ENCODE measurements around the gene PROM1. TPM values are rescaled to one million over a fixed set of nuclear protein-coding genes. Genes with fewer than 3 reads are reported as not detected.

The PROM1 gene, protein sequence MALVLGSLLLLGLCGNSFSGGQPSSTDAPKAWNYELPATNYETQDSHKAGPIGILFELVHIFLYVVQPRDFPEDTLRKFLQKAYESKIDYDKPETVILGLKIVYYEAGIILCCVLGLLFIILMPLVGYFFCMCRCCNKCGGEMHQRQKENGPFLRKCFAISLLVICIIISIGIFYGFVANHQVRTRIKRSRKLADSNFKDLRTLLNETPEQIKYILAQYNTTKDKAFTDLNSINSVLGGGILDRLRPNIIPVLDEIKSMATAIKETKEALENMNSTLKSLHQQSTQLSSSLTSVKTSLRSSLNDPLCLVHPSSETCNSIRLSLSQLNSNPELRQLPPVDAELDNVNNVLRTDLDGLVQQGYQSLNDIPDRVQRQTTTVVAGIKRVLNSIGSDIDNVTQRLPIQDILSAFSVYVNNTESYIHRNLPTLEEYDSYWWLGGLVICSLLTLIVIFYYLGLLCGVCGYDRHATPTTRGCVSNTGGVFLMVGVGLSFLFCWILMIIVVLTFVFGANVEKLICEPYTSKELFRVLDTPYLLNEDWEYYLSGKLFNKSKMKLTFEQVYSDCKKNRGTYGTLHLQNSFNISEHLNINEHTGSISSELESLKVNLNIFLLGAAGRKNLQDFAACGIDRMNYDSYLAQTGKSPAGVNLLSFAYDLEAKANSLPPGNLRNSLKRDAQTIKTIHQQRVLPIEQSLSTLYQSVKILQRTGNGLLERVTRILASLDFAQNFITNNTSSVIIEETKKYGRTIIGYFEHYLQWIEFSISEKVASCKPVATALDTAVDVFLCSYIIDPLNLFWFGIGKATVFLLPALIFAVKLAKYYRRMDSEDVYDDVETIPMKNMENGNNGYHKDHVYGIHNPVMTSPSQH
- total RNA-seq = 1 to 10 TPM in 1 of 2 donors, under 1 TPM in 1; 1.00 to 1.7 TPM

DNA sequence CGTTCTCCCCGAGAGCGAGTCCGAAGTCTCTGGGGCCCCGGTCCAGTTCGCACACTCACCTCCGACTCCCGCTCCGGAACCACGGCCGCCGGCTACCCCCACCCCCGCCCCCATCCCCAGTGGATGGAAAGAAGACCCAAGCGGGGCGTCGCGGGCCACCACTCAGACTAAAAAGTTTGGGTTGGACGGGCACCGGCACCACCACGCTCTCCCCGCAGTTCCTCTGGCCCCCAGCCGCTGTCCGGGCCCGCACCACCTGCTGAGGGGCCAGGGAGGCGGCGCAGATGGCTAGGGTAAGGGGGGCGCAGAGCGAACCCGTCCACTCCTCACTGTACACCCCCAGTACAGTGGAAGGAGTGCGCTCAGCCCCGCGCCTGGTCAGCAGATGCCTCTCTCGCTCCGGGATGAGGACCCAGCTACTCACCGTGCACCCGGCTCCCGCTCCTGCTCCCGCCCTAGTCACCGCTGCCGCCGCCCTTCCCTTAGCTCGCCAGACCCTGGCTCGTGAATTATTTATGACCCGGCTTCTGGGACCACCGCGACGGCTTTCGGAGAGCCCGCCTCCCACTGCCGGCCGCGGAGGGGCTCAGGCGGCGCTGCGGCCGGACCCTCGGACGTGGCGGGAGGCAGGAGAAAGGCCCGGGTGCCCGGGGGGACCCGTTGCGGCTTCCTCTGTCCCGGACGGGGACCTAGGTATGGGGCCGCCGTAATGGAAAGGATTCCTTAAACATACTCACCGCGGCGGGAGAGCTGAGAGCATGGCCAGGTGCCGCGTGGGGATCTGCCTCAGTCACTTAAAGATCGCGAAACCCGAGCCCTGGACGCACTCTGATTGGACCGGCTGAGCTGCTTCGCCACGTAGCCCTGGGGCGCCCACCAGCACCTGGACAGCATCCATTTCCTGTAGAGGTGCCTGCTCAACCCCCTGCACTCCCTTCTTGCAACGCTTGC, at the start of gene PROM1:
PROM1 (minus strand) TSS at position 783 of the 951 bp plus-strand sequence. CDS start 8,117 bp downstream, outside the sequence.

DNA sequence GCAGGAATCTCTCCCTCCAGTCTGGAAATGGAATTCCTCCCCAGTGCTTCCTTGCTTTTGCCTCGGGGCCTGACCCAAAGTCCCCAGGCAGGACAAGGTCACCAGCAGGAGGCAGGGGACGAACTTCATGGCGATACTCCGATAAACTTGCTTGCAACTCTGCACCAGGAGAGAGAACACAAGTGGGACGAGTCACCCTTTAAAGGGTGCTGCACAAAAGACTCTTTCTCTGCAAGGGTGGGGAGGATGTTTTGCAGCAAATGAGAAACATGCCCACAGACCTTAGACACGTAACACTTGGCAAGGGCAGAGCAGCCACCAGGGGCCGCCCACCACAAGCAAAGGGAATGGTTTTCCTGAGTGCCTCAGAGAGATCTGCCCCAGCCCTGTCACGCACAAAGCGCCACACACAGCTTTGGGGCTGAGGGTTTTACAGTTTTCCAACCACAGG, 120.8 kb downstream of the PROM1 start, which contains the start of gene FGFBP2:
FGFBP2 (minus strand) TSS at position 175 of the 451 bp plus-strand sequence; CDS start at position 129, 46 bp downstream.

DNA sequence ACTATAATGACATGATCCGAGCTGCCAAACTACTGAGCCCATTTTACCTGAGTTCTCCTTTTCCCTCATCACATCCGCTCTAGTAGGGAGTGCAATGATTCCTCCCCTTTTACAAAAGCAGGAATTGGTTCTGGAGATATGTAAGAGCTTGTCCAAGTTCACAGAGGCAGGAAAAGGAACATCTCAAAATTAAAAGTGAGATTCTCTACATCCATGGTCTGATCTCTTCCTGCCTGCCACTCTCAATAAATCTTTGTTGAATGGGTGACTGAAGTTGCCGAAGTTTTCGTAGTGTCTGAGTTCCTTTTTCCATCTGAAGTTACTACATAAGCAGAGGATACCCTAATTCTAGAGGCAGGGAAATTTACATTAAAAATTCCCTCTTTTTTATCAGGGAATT, 145.2 kb downstream of the PROM1 start, which contains the start of gene FGFBP1:
FGFBP1 (minus strand) TSS at position 101 of the 400 bp plus-strand sequence. CDS start 2,108 bp downstream, outside the sequence.

Other genes with a start within 250 kb of the PROM1 start
- not detected for gene FGFBP1, start 145.3 kb downstream of the PROM1 start, total RNA-seq
- 1 to 10 TPM in 1 of 2 donors, under 1 TPM in 1; 0.67 to 2.1 TPM for gene FGFBP2, start 120.8 kb downstream of the PROM1 start, total RNA-seq
- gene TAPT1, start 142.4 kb upstream of the PROM1 start, total RNA-seq = 10 to 100 TPM; 21.0 to 31.0 TPM

All from melanocyte of skin (primary cell).